GM18498 (cell line): ENCODE results near the gene GSN.
A peak's percentile ranks its signal among the peaks of the same experiment; 100 is the strongest.

Source experiments
- ATAC-seq: cut with Tn5 transposase; IDR thresholded peaks from one replicate; pipeline ENCODE4 v1.9.1; 2021; ENCODE audit warnings: mild to moderate bottlenecking, moderate library complexity; ENCODE audit not compliant: unreplicated experiment

Gene GSN

DNA sequence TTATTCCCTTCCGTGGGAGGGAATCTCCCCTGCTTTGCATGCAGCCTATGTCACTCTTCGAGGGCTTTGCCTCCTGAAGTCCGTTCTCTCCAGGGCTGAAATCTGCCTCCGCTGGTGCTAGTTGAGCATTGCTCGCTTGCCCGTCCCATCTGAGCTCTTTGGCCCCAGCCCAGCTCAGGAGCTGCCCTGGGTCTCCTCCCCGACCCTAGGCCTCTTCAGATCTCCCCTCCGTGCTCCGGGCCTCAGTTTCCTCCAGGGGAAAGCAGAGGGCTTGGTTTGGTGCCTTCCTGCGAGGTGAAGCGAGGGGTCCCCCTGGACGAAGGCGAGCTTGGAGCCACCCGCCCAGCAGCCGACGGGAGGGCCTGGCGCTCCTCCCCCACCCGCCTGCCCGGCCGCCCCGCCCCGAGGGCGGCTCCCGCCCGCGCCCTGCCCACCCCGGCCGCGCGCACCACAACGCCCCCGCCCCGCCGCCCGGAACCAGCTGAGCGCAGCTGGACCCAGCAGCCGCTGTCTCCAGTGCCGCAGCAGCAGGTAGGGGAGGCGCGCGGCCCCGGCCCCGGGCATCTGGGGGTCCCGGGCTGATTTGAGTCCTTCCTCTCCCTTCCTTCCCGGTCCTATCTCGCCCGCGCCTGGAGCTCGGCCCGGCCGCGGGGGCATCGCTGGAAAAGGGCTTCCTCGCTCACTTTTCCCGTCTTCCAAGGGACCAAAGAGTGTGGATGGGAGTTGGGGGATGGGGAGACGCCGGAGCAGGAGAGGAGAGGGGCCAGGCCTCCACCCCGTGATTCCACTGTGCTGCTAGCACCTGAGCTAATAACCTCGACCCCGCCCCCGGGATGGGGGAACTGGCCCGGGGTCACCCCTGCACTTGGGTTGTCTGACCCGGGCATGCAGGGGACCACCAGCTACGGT is at the start of gene GSN:
Gene GSN, plus strand, starts transcription at position 474 of the 909 bp plus-strand sequence. CDS start 33,810 bp downstream, outside the sequence.
- peak; percentile 87 for ATAC-seq

GRCh38 chr9:121218357-121219027 is 49.5 kb upstream of the GSN start:
- no peak for ATAC-seq

DNA sequence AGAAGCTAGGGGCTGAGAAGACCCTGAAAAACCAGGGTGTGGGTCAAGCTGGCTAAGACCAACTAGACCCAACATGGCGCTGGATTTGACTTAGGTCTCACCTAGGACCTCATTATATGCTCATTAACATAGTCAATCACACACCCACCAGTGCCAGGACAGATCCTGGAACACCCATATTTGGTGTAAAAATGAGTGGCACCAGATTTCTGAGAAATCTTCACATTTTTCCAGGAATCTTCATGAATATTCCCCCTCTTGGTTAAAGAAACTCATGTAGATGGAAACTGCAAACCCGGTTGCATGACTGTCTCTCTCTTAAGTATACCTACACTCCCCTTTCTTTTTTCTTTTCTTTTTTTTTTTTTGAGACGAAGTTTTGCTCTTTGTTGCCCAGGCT is 48.4 kb upstream of the GSN start:
- ATAC-seq, result no peak

- ATAC-seq, result no peak
Measured at GRCh38 chr9:121220996-121221663, 46.8 kb upstream of the GSN start.

- no peak for ATAC-seq
Measured at GRCh38 chr9:121221664-121222055, 46.3 kb upstream of the GSN start.

DNA sequence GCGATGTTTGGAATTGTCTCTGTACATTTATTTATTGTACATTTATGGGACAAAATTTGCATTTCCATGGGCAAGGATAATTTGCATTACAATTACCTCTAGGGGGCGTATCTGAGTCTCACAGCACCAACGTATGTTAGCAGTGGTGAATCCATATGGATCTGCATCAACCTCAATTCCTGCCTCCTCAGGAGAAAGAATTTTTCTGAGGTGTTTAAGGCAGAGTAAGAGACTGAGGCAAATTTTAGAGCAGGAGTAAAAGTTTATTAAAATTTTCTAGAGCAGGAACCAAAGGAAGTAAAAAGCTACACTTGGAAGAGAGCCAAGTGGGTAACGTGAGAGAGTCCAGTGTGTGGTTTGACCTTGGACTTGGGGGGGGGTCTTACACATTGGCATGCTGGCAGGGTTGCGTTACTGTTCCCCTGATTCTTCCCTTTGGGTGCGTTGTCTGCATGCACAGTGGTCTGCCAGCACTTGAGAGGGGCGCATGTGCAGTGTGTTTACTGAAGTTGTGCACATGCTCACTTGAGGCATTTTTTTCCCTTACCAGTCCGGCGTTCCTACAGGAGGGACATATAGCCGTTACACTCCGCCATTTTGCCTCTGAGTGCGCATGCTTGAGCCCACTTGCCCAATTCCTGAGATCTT is 45.3 kb upstream of the GSN start:
- no peak for ATAC-seq

DNA sequence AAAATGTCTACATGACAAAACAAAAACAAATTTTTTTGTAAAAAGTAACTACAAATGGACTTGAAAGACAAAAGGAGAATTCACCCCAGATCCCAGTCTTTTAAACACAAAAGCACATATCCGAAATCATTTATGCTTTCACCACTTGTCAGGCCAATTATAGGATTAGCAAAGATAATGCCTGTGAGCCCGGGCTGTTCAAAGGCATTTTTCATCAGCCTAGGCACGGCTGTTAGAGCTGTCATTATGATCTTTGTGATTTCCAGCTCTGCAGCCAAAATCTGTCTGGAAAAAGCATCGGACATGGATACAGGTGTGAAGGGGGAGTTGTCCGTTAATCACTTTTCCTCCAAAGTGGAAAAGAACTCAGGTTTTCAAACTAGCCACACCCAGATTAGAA is 42.7 kb upstream of the GSN start:
- ATAC-seq, result no peak

- ATAC-seq, result no peak
Measured at GRCh38 chr9:121226175-121226574, 41.8 kb upstream of the GSN start.

DNA sequence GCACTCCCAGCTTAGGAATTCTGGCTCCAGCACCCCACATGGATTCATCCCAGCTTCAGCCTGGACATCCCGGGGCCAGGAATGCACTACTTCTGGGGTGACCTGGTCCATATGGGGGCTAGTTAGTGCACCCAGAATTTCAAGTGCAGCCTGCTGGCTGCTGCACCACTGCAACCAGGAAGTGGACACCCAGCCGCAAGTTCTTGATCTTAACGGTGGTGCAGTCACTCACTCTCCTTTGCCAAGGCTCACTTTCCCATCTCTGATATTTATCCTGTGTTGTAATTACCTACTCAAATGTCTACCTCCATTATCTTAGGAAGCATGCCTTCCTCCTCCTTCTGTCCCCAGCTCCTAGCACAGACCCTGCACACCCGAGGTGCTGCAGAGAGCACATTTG is 40.1 kb upstream of the GSN start:
- ATAC-seq, result no peak

DNA sequence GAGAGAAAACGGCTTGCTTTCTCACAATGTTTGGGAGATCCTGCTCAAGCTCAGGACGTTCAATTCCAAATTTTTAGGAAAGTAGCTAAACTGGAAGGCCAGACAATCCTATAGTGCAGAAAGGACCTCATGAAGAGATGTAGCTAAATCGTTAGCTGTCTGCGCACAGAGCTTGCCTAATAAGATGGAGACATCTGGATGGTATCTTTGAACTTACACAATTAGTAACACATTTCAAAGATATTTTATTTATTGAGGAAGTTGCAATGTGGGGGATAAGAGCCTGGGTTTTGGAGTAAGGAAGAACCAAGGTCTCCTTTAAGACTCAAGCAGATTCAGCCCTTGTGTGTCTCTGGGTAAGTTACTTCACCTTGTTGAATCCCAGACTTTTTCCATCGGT is 37.7 kb upstream of the GSN start:
- no peak for ATAC-seq

- no peak for ATAC-seq
Measured at GRCh38 chr9:121232251-121232650, 35.7 kb upstream of the GSN start.

DNA sequence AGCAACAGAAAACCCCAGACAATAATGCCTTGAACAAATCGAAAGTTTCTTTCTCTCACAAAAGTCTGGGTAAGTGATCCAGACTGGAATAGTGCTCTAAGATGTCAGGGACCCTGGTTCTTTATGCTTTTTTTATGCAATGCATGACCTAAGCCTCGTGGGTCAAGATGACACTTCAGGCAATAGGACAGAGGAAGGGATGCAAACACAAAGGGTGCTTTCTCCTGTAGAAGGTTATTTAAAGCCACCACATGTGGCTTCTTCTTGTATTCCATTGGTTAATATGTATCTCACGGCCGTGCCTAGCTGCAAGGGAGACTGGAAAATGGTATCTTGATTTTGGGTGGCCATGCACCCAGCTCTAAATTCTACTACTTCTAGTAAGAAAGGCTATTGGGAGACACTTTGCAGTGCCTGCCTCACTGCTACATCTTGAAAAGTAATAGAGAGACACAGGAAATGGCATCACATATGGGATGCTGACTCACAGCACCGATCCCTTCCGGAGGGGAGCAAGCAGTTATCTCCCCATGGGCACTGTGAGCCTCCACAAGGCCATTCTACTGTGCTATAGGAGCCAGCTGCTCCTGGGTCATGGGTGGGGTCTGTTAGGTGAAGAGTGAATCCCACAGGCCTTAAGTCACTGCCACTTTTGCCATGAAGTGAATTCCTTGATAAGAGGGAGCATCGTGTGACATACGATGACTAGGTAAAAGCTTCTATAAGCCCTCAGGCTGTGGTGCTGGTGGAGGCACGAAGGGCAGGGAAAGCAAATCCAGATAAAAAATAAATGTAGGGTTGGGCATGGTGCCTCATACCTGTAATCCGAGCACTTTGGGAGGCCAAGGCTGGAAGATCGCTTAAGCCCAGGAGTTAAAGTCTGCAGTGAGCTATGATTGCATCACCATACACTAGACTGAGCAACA is 33.8 kb upstream of the GSN start:
- no peak for ATAC-seq

GRCh38 chr9:121234832-121235161 is 33.2 kb upstream of the GSN start:
- no peak for ATAC-seq

DNA sequence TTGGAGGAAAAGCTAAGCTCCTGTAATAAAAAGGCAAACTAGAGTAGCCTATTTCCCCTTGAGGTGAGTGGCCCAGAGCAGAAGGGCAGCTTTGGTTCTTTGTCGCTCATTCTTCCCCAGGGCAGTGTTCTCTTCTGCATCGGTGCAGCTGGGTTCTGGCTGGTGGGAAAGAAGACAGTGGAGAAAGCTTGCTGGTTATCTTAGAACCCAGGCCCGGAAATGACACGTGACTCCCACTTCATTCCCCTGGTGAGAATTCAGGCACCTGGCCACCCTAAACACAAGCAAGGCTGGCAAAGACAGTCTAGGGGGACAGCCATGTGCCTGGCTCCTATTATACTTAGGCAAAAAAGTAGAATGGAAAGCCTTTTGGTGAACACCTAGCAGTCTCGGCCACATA is 32.5 kb upstream of the GSN start:
- no peak for ATAC-seq

DNA sequence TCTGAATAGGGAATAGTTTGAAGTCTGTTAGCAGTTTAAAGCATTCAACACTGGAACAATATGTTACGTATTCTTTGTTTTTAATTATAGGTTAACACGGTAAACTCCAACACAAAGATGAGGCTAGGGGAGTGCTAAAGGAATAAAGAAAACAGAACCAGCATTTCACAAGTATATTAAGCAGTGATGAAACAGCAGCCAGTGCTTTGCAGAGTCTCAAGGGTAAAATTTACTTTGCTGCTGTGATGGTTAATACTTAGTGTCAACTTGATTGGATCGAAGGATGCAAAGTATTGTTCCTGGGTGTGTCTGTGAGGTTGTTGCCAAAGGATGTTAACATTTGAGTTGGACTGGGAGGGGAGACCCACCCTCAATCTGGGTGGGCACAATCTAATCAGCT is 30.0 kb upstream of the GSN start:
- ATAC-seq, result no peak

DNA sequence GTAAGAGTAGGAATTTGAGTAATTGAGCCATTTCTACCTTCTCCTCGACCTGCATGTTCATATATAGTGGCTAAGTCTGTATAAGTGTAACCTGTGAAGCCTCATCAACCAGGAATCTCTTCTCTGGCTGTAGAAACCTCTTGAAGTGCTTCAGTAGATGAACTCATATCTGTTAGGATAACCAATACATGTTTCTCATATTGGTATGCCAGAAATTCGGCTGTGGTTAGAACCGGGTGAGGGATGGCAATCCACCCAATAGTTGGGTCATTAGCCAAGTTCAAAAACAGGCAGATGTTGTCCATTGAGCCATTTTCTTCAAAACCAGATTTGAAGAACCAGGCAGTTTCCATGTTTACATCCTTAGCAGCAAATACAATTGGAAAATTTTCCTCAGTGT is 28.9 kb upstream of the GSN start:
- no peak for ATAC-seq

GRCh38 chr9:121239851-121240250 is 28.1 kb upstream of the GSN start:
- ATAC-seq, result no peak

- no peak for ATAC-seq
Measured at GRCh38 chr9:121240472-121241135, 27.4 kb upstream of the GSN start.

GRCh38 chr9:121242219-121242958 is 25.6 kb upstream of the GSN start:
- no peak for ATAC-seq
